ENCODE results near the gene CYFIP2.
A peak's percentile ranks its signal among the peaks of the same experiment; 100 is the strongest.
"Not testable (repeated sequence)": the region's sequence is repeated elsewhere in the genome, so short reads cannot be mapped to it uniquely, and the experiment has no call there.

The CYFIP2 gene

DNA sequence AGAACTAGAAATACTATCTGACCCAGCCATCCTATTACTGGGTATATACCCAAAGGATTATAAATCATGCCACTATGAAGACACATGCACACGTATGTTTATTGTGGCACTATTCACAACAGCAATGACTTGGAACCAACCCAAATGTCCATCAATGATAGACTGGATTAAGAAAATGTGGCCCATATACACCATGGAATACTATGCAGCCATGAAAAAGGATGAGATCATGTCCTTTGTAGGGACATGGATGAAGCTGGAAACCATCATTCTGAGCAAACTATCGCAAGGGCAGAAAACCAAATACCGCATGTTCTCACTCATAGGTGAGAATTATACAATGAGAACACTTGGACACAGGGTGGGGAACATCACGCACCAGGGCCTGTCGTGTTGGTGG is 164.0 kb downstream of the CYFIP2 start:
- not testable (repeated sequence) for H3K4me3 Mint-ChIP-seq; H3K27ac Mint-ChIP-seq; H3K9me3 Mint-ChIP-seq; DNase-seq (ENCODE audit: low spot score in 2 of 2); H3K36me3 Mint-ChIP-seq; H3K27me3 Mint-ChIP-seq; ATAC-seq (ENCODE audit: low read depth)
- H3K4me1 Mint-ChIP-seq = peaks cover 11% of the 10 kb centered on the region

DNA sequence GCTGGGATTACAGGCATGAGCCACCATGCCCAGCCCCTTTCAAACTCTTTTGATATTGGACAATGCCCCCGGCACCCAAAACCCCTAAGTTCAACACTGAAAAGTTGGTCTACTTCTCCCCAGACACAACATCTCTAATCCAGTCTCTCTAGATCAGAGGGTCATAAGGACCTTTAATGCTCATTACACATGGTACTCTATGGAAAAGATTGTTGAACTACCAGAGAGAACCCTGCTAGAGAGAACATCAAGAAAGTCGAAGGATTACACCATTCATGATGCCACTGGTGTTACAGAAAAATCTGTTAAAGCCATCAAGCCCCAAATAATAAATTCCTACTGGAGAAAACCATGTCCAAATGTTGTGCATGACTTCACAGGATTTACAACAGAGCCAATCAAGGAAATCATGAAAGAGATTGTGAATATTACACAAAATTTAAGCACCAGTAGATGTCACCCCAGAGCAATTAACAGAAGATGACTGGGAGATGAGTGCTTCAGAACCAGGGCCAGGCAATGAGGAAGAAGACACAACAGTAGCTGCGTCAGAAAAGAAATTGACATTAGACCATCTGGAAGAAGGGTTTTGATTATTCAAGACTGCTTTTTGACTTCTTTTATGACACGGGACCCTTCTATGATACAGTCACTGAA is 165.7 kb downstream of the CYFIP2 start:
- DNase-seq (ENCODE audit: low spot score in 2 of 2) = peak in 1 of 2 donors; percentile 70
- Mint-ChIP-seq H3K27me3 (no peaks in the 10 kb centered on the region), H3K27ac (peak overlapping the region; percentile 87), H3K9me3 (peaks cover 1% of the 10 kb centered on the region), H3K36me3 (peaks cover 3% of the 10 kb centered on the region), H3K4me1 (peaks cover 11% of the 10 kb centered on the region), H3K4me3 (no peak overlapping the region)
- ATAC-seq (ENCODE audit: low read depth) = peak; percentile 100

DNA sequence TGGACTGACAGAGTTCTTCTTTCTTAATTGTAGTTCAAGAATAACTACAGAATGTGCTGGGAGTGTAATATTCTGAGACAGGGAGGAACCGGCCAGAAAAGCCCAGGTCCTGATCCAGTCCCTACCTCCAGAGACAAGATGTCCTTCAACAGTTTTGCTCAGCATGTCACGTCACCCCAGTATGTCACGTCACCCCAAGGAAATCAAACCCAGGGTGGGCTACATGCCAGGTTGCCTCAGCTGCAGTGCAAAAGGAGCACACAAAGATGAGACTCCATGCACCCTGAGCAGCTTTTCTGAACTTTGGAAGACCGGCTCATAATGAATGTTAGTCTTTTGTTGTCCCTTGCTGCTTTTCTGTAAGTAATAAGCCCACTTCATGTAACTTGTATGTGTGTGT is 168.2 kb downstream of the CYFIP2 start:
- peaks cover 11% of the 10 kb centered on the region for H3K4me1 Mint-ChIP-seq
- H3K4me3 Mint-ChIP-seq = no peak overlapping the region
- DNase-seq (ENCODE audit: low spot score in 2 of 2) (no peak), ATAC-seq (ENCODE audit: low read depth) (no peak)
- no peak overlapping the region for H3K27ac Mint-ChIP-seq
- no peaks in the 10 kb centered on the region for H3K27me3 Mint-ChIP-seq
- peaks cover 3% of the 10 kb centered on the region for H3K36me3 Mint-ChIP-seq
- peaks cover 1% of the 10 kb centered on the region for H3K9me3 Mint-ChIP-seq

DNA sequence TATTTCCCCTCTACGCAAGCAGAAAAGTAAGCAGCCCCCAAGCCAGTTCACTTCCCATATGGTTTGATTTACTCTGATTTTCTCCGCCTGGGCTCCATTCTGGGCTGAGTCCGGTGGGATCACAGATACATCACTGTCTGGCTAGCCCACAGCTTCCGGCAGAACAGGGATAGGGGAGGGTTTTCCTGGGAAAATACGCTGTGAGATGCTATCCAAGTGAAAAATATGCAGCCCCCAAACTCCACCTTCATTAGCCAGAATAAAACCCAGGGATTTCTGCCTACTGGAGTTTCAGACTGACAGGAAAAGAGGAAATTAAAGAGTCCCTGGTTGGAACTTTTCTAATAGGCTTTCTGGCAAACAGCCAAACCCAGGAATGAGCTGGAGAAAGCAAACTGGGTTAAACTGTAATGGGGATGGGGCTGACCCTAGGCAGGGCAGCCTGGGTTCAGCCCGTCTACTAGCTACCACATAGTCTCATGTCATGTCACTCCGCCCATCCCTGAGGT is 177.2 kb downstream of the CYFIP2 start:
- ATAC-seq (ENCODE audit: low read depth) = no peak
- DNase-seq (ENCODE audit: low spot score in 2 of 2) = no peak
- Mint-ChIP-seq H3K4me3 (no peak overlapping the region), H3K4me1 (no peaks in the 10 kb centered on the region), H3K36me3 (no peaks in the 10 kb centered on the region), H3K9me3 (no peaks in the 10 kb centered on the region), H3K27me3 (no peaks in the 10 kb centered on the region), H3K27ac (no peak overlapping the region)

DNA sequence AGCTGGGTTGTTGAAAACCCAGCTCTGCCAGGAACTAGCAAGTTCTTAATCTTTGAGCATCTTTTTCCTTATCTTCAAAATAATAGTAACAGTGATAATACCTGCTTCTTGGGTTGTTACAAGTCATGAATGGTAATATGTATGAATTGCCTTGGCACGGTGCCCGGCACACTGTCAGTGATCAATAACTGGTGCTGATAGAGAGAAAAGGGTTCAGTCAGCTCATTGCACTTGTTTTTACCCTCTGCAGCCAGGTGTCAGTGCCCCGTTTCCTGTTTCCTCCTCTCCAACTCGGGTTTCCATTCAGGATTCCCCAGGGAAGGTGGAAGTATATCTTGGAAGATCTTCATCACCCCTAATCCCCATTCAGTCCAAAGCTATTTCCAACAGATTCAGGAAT is 178.3 kb downstream of the CYFIP2 start:
- H3K27me3 Mint-ChIP-seq = no peaks in the 10 kb centered on the region
- H3K4me3 Mint-ChIP-seq = no peak overlapping the region
- ATAC-seq (ENCODE audit: low read depth) (no peak), DNase-seq (ENCODE audit: low spot score in 2 of 2) (no peak)
- no peaks in the 10 kb centered on the region for H3K4me1 Mint-ChIP-seq
- no peak overlapping the region for H3K27ac Mint-ChIP-seq
- H3K9me3 Mint-ChIP-seq = no peaks in the 10 kb centered on the region
- no peaks in the 10 kb centered on the region for H3K36me3 Mint-ChIP-seq
